GM23248 (cell line): ENCODE data around the gene AOC3. TPM values are rescaled to one million over a fixed set of nuclear protein-coding genes. Genes with fewer than 3 reads are reported as not detected.
"Not testable (repeated sequence)": the region's sequence is repeated elsewhere in the genome, so short reads cannot be mapped to it uniquely, and the experiment has no call there.

Source experiments
- DNase-seq: peaks from one replicate; pipeline ENCODE4 v3.0.0-alpha.2; 2015
- H2AFZ ChIP-seq: fragments of 200-600 bp; sonication (generic); 2 replicates; pipeline ENCODE4 v1.6.1; 2016; ENCODE audit warnings: antibody characterized with exemption
- H3F3A ChIP-seq: fragments of 200-600 bp; sonication (generic); 2 replicates; pipeline ENCODE4 v1.6.1; 2016; ENCODE audit warnings: mild to moderate bottlenecking, antibody characterized with exemption, mixed run types; ENCODE audit not compliant: insufficient read depth
- H3K27ac ChIP-seq: fragments of 200-600 bp; sonication (generic); 2 replicates; pipeline ENCODE4 v1.5.1; 2016; ENCODE audit warnings: mild to moderate bottlenecking
- H3K27me3 ChIP-seq: fragments of 200-600 bp; sonication (generic); replicated peaks from 2 replicates; pipeline ENCODE4 v1.6.1; 2016; ENCODE audit warnings: mild to moderate bottlenecking; ENCODE audit not compliant: insufficient read depth
- H3K36me3 ChIP-seq: fragments of 200-600 bp; sonication (generic); 2 replicates; pipeline ENCODE4 v1.6.1; 2016; ENCODE audit warnings: low read depth, mild to moderate bottlenecking
- H3K4me1 ChIP-seq: fragments of 200-600 bp; sonication (generic); 2 replicates; pipeline ENCODE4 v1.6.1; 2016; ENCODE audit warnings: mild to moderate bottlenecking; ENCODE audit not compliant: insufficient read depth
- H3K4me2 ChIP-seq: fragments of 200-600 bp; sonication (generic); one replicate; pipeline ENCODE4 v1.6.1; 2016; ENCODE audit warnings: mild to moderate bottlenecking; ENCODE audit not compliant: unreplicated experiment
- H3K4me3 ChIP-seq: fragments of 200-600 bp; sonication (generic); 2 replicates; pipeline ENCODE4 v1.5.1; 2016; ENCODE audit warnings: mild to moderate bottlenecking
- H3K79me2 ChIP-seq: fragments of 200-600 bp; sonication (generic); 2 replicates; pipeline ENCODE4 v1.6.1; 2016; ENCODE audit warnings: mild to moderate bottlenecking; ENCODE audit not compliant: insufficient read depth
- H3K9ac ChIP-seq: fragments of 200-600 bp; sonication (generic); 2 replicates; pipeline ENCODE4 v1.6.1; 2016; ENCODE audit warnings: mild to moderate bottlenecking
- H3K9me2 ChIP-seq: fragments of 200-600 bp; sonication (generic); 2 replicates; pipeline ENCODE4 v1.6.1; 2016; ENCODE audit warnings: mixed run types, mild to moderate bottlenecking, moderate library complexity; ENCODE audit not compliant: insufficient read depth
- H3K9me3 ChIP-seq: fragments of 200-600 bp; sonication (generic); one replicate; pipeline ENCODE4 v1.6.1; 2017; ENCODE audit warnings: low read depth
- H4K20me1 ChIP-seq: fragments of 200-600 bp; sonication (generic); 2 replicates; pipeline ENCODE4 v1.6.0; 2016; ENCODE audit not compliant: insufficient read depth
- EZH2 ChIP-seq: fragments of 200-600 bp; sonication (generic); IDR thresholded peaks from 2 replicates; pipeline ENCODE4 v1.6.1; 2018; ENCODE audit warnings: antibody characterized with exemption, mild to moderate bottlenecking; ENCODE audit not compliant: insufficient read depth, poor library complexity, severe bottlenecking
- EZH2phosphoT487 ChIP-seq: fragments of 200-600 bp; sonication (generic); IDR thresholded peaks from 2 replicates; pipeline ENCODE4 v1.6.1; 2018; ENCODE audit warnings: antibody characterized with exemption, moderate library complexity, mild to moderate bottlenecking, low read depth; ENCODE audit not compliant: insufficient read depth
- WGBS, 2 experiments: methylation state at CpG; one replicate each; pipeline ENCODE4 v1.1.6; 2015 to 2017; ENCODE audit warnings: low lambda C conversion rate in 2 of 2, low coverage in 1 of 2; ENCODE audit errors: missing lambda C conversion rate in 2 of 2; 5-methylcytosine and 5-hydroxymethylcytosine counted together
- in situ Hi-C: fragments of 300-500 bp; cut with MboI; formaldehyde crosslinking; loops from 2 replicates; pipeline ENCODE4 v1.15.0; 2020
- polyA plus RNA-seq: library from polyadenylated mRNA; unstranded; fragments of >200 nt; fragmentation: Nextera tagmentation; extraction: Ambion mirVana; gene quantifications from 2 replicates; pipeline ENCODE4 v1.2.1, GENCODE V29; 2016
- total RNA-seq: library from RNA; depleted of rRNA; stranded (reverse); fragments of >200 nt; shearing (Covaris generic); gene quantifications from 2 replicates; pipeline ENCODE4 v1.2.3, GENCODE V29; 2014

Gene AOC3
- total and polyA plus RNA-seq, 2 experiments from 2014 or later = 0.05 TPM; not detected in 1

DNA sequence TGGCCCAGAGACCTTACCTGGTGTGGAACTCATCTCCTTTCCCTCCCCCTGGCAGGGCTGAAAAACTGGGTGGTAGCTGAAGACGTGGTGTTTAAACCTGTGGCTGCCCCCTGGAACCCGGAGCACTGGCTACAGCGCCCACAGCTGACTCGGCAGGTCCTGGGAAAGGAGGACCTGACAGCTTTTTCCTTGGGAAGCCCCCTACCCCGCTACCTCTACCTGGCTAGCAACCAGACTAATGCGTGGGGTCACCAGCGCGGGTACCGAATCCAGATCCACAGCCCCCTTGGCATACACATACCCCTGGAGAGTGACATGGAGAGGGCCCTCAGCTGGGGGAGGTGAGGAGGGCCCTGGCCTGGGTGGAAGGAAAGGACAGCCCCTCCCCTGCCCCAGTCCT is 2.0 kb upstream of the AOC3 start:
- 0 out of 2 replicates have a peak, but pooled peaks cover 3% of the 10 kb centered on the region for H3K27me3 ChIP-seq
- 80 to 83% methylated on average over 9 of the region's 9 CpGs for WGBS, 2 experiments
- no peak overlapping the region for H3K27ac ChIP-seq
- H3K4me2 ChIP-seq = no peak overlapping the region
- peaks cover 13% of the 10 kb centered on the region for H3K4me1 ChIP-seq
- H2AFZ ChIP-seq = no peak overlapping the region
- peaks cover 9% of the 10 kb centered on the region for H3F3A ChIP-seq
- no peak for TF ChIP-seq EZH2phosphoT487
- no peak for TF ChIP-seq EZH2
- H3K9ac ChIP-seq = no peak overlapping the region
- H3K4me3 ChIP-seq = no peak overlapping the region
- DNase-seq = no peak
- H3K79me2 ChIP-seq = no peaks in the 10 kb centered on the region
- no peaks in the 10 kb centered on the region for H3K9me2 ChIP-seq
- in situ Hi-C loops = no loop called here
- H4K20me1 ChIP-seq = no peaks in the 10 kb centered on the region
- H3K9me3 ChIP-seq = no peaks in the 10 kb centered on the region
- 0 out of 2 replicates have a peak, but pooled peaks cover 3% of the 10 kb centered on the region for H3K36me3 ChIP-seq

DNA sequence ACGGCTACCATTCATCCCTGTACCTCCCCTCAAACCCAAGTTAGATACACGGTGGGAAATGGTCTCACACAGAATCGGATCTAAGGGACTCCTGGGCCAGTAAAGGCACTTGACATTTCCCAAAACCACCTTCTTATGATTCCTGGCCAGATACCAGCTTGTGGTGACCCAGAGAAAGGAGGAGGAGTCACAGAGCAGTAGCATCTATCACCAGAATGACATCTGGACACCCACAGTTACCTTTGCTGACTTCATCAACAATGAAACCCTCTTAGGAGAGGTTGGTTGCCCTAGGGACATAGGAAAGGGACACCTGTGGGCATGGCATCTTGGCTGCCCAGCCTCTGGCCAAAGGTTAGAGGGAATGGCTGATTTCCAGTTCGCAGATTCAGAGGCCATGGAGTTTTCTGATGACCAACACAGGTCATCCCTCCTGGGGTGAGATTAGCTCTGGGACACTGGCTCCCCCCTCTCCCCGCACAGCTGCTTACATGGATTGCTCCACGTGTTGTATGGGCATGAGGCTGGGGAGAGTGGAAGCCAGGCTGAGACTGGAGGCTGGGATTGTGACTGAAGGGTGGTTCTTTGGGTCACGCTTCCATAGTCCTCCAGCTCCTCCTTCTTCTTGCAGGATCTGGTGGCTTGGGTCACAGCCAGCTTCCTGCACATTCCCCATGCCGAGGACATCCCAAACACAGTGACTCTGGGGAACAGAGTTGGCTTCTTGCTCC is 1.4 kb upstream of the AOC3 start:
- Histone ChIP-seq H3K9me3 (no peaks in the 10 kb centered on the region), H3F3A (peaks cover 9% of the 10 kb centered on the region), H3K9ac (no peak overlapping the region), H3K4me3 (no peak overlapping the region), H3K27me3 (0 out of 2 replicates have a peak, but pooled peaks cover 3% of the 10 kb centered on the region), H3K36me3 (no peaks in the 10 kb centered on the region), H3K9me2 (no peaks in the 10 kb centered on the region), H3K79me2 (no peaks in the 10 kb centered on the region), H3K4me2 (no peak overlapping the region), H2AFZ (no peak overlapping the region), H3K27ac (no peak overlapping the region), H3K4me1 (peaks cover 13% of the 10 kb centered on the region), H4K20me1 (no peaks in the 10 kb centered on the region)
- 54 to 59% methylated on average over 8 of the region's 8 CpGs for whole genome bisulfite sequencing, 2 experiments
- no peak for TF ChIP-seq EZH2phosphoT487
- no peak for TF ChIP-seq EZH2
- in situ Hi-C loops = no loop called here
- peak; percentile 31 for DNase-seq

DNA sequence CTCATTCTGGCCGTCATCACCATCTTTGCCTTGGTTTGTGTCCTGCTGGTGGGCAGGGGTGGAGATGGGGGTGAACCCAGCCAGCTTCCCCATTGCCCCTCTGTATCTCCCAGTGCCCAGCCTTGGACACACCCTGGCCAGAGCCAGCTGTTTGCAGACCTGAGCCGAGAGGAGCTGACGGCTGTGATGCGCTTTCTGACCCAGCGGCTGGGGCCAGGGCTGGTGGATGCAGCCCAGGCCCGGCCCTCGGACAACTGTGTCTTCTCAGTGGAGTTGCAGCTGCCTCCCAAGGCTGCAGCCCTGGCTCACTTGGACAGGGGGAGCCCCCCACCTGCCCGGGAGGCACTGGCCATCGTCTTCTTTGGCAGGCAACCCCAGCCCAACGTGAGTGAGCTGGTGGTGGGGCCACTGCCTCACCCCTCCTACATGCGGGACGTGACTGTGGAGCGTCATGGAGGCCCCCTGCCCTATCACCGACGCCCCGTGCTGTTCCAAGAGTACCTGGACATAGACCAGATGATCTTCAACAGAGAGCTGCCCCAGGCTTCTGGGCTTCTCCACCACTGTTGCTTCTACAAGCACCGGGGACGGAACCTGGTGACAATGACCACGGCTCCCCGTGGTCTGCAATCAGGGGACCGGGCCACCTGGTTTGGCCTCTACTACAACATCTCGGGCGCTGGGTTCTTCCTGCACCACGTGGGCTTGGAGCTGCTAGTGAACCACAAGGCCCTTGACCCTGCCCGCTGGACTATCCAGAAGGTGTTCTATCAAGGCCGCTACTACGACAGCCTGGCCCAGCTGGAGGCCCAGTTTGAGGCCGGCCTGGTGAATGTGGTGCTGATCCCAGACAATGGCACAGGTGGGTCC is 607 bp downstream of the AOC3 start:
- not testable (repeated sequence) for H2AFZ ChIP-seq
- WGBS, 2 experiments = 83 to 89% methylated on average over 16 to 22 of the region's 28 CpGs

GRCh38 chr17:42852351-42852750 is 1.4 kb downstream of the AOC3 start:
- Histone ChIP-seq H3K9ac (no peak overlapping the region), H3K36me3 (no peaks in the 10 kb centered on the region), H3K4me1 (no peaks in the 10 kb centered on the region), H3K9me2 (no peaks in the 10 kb centered on the region), H3K9me3 (no peaks in the 10 kb centered on the region), H3K27ac (no peak overlapping the region), H3K27me3 (0 out of 2 replicates have a peak, but pooled peaks cover 3% of the 10 kb centered on the region), H3K4me2 (no peak overlapping the region), H4K20me1 (no peaks in the 10 kb centered on the region), H3F3A (peaks cover under 1% of the 10 kb centered on the region; the same call in 1 of the 2 replicates), H3K79me2 (no peaks in the 10 kb centered on the region), H3K4me3 (no peak overlapping the region), H2AFZ (no peak overlapping the region)
- 91 to 95% methylated on average over 15 of the region's 15 CpGs for WGBS, 2 experiments
- DNase-seq = no peak
- no peak for TF ChIP-seq EZH2
- TF ChIP-seq EZH2phosphoT487 = no peak
- in situ Hi-C loops = no loop called here

More for the DNA sequence above, 607 bp downstream of the AOC3 start:
- H3K4me1 ChIP-seq, H3K9me2 ChIP-seq, H3K36me3 ChIP-seq, in situ Hi-C loops, H3K79me2 ChIP-seq, H3K4me3 ChIP-seq, H3K27me3 ChIP-seq, DNase-seq, H3F3A ChIP-seq, H3K9me3 ChIP-seq, H3K27ac ChIP-seq, H4K20me1 ChIP-seq, H3K4me2 ChIP-seq, H3K9ac ChIP-seq: not testable (repeated sequence)
